SH-SY5Y (cell line): ENCODE results near the gene SH3GL1.

Source experiments
- GATA2 ChIP-seq: IDR thresholded peaks from 2 replicates; pipeline ENCODE4 v1.6.1; 2011; ENCODE audit warnings: mild to moderate bottlenecking, low read depth, low read length
- GATA3 ChIP-seq: IDR thresholded peaks from 2 replicates; pipeline ENCODE4 v1.6.1; 2011; ENCODE audit warnings: low read depth, mild to moderate bottlenecking, low read length, moderate library complexity

SH3GL1 gene

DNA sequence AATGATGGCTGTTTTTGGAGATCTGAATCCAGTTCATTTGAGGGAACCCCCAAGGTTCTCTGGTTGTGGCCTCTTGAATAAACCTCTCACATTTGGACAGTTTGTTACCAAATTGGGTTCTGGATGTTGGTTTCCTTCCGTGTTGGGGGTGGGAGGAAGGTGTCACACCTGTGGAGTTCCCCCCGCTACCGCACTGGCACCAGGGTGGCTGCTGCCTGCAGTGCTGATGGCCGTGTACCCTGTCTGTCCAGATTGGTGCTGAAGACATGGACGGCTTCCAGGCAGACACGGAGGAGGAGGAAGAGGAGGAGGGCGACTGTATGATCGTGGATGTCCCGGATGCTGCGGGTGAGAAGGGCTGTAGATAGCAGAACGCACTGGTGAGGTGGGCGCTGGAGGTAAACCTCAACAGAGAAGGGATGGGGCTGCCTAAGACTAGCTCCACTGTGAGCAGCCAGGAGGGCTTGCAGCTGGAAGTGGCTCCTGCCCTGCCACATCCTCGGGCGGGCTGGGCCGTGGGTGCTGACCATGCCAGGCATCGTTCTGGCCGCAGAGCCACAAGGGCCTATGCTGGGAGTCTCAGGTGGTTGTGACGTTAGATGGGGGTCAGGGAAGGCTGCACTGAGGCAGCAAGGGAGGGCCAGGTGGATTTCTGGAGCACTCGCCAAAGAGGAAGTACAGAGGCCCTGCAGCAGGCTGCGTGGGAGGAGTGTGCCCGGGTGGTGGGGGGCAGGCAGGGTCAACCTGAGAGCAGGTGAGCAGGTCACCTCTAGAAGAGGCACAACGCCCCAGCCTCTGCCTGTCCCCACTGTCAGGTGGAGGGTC is 41.9 kb upstream of the SH3GL1 start:
- TF ChIP-seq GATA2 (no peak), GATA3 (no peak)

DNA sequence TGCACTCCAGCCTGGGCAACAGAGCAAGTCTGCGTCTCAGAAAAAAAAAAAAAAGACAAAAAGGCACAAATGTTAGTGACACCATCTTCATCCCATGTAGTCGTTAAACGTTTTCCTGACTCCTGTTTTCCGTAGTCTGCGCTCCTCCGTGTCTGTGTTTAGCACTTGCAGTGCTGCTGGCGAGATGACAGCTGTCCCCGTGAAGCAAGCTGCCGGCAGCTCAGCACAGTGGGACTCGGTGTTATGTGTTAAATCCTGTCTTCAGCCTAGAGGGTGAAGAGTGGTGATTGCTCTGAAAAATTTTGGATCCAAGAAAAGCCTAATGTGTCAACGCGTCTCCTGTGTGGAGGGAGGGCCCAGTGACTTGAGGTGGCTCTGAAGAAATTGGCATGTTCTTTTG is 38.9 kb upstream of the SH3GL1 start:
- no peak for TF ChIP-seq GATA3

- TF ChIP-seq GATA3 (no peak), GATA2 (no peak)
Measured at GRCh38 chr19:4437103-4437502, 36.8 kb upstream of the SH3GL1 start.

DNA sequence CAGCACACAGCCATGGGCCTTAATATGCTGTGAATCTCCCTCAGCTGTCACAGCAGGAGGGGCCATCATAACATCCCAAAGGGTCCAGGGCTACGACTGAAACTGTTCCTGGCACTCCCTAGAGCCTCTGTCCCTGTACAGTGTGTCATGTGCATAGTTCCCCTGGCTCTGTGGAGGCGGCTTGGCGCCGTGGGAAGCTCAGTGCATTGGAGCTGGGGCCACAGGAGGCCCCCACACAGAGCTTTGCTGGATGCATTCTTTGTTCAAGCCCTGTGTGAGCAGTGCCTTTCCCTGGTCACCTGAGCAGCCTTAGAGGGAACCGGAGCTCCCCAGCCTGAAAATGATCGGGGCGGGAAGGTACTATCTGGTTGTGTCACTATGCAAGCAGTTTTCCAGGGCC is 35.9 kb upstream of the SH3GL1 start:
- TF ChIP-seq GATA2, result no peak
- TF ChIP-seq GATA3, result no peak

DNA sequence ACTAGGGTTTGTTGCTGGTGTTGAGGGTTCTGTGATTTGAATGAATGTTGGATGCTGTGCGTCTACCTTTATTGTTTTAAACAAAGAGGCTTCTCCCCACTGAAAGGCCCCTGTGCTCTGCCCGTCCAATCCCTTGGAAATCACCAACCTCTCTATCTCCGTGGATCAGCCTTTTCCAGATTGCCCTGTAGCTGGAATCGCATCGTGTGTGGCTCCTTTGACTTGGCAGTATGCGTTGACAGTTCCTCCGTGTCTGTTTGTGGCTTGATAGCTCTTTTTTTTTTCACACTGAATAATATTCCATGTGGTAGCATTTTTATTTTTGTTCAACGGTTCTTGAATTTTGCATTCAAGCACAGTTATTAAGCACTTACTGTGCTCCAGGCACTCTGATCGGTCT is 34.0 kb upstream of the SH3GL1 start:
- TF ChIP-seq GATA2 (no peak), GATA3 (no peak)

GRCh38 chr19:4432918-4433506 is 32.7 kb upstream of the SH3GL1 start:
- TF ChIP-seq GATA2 (no peak), GATA3 (no peak)

- TF ChIP-seq GATA3, result no peak
- TF ChIP-seq GATA2, result no peak
Measured at GRCh38 chr19:4431808-4432674, 31.7 kb upstream of the SH3GL1 start.

DNA sequence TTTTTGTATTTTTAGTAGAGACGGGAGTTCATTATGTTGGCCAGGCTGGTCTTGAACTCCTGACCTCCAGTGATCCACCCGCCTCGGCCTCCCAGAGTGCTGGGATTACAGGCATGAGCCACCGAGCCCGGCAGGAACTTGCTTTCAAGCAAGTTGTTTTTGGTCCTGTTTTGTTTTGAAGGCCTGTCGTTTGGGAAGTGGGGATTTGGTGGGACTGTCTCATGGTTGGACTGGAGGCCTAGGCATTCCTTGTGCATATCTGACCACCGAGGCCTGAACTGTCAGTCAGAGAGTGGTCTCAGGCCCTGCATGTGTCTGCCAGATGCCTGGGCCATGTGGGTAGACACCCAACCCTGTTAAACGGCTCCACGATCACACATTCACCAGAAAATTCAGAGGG is 30.9 kb upstream of the SH3GL1 start:
- TF ChIP-seq GATA2 (no peak), GATA3 (no peak)

DNA sequence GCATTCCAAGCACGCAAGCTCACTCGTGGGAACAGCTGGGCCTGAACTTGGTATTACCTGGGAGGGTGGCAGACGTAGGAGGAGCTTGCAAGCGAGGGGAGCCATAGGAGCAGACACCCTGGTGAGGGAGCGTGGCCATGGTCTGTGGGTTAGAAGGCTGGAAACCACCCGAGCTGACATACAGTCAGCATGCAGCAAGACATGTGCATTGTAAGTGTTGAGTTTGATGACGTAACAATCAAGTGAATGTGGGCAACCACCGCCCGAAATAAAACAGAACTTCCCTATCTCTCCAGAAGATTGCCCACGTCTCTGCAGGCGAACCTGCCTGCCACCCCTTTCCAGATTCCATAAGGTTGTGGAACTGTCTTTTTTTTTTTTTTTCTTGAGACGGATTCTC is 30.4 kb upstream of the SH3GL1 start:
- TF ChIP-seq GATA2 (no peak), GATA3 (no peak)

GRCh38 chr19:4429771-4430171 is 29.4 kb upstream of the SH3GL1 start:
- TF ChIP-seq GATA3, result no peak
- no peak for TF ChIP-seq GATA2

DNA sequence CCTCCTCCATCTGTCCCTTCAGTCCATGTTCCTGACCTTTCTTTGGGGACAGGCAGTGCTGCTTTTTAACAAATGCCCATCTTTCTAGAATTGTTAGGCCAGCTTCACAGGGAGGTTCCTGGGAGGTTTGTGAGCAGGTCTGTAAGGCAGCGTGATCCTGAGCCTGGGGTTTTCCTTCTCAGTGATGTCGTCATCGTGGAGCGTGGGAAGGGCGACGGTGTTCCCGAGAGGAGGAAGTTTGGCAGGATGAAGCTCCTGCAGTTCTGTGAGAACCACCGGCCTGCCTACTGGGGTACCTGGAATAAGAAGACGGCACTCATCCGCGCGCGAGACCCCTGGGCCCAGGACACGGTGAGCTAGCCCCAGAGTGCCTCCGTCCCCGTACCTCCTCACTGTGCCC is 28.9 kb upstream of the SH3GL1 start:
- TF ChIP-seq GATA3 (no peak), GATA2 (no peak)

DNA sequence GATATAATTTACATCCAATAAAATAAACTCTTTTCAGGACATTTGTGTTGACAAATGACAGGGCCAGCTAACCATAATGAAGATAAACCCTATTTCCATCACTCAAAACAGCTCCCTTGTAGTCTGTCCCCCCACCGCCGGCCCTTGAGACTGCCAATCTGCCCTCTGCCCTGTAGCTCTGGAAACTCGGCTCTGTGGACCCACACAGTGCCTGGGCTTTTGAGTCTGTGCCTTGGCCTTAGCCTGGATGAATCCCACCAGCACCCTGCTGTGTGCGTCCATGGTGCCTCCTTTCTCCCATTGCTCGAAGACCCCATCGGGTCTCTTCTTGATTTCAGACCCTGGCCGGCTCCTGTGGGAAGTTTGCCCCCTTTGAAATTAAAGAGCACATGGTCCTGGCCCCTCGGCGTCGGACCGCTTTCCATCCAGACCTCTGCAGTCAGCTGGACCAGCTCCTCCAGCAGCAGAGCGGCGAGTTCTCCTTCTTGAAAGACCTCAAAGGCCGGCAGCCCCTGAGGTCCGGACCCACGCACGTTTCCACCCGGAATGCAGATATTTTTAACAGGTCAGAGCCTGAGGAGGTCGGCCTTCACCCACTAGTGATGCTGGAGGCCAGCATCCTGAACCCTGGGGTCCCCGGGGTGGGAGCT is 28.1 kb upstream of the SH3GL1 start:
- TF ChIP-seq GATA3 (no peak), GATA2 (no peak)

DNA sequence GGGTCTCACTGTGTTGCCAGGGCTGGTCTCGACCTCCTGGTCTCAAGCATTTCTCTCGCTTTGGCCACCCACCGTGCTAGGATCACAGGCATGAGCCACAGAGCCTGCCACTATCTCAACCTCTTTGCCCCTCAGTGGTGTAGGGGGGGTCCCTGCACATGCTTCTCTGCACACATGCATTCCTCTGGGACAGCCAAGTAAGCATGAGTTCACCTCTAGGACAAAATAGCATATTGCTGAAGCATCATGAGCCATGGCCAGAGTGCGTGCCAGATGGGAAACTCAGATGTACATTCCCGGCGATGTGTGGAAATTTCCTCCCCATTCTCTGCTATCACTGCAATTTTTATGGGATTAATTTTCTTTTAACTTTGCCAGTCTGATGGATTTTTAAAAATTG is 25.2 kb upstream of the SH3GL1 start:
- TF ChIP-seq GATA2, result no peak
- no peak for TF ChIP-seq GATA3
